Aorta (tissue), 5 donors: ENCODE measurements around the gene EBPL. TPM values are rescaled to one million over a fixed set of nuclear protein-coding genes. Genes with fewer than 3 reads are reported as not detected.

Source experiments
- ATAC-seq: fragments of 200-7000 bp; cut with Tn5 transposase; one replicate; pipeline ENCODE4 v1.9.1; 2022; ENCODE audit warnings: moderate library complexity; ENCODE audit not compliant: low FRiP score
- DNase-seq, 2 donors: peaks; one replicate each; pipeline ENCODE4 v3.0.0-alpha.2; 2020
- H3K27ac ChIP-seq, 2 donors: one replicate each; pipeline ENCODE4 v1.5.1; 2013; ENCODE audit warnings: low read length in 2 of 2, mild to moderate bottlenecking in 2 of 2, moderate library complexity in 2 of 2, control low read depth in 1 of 2, inconsistent platforms in 1 of 2, low read depth in 1 of 2
- H3K27me3 ChIP-seq, 2 donors: one replicate each; pipeline ENCODE4 v1.6.1; 2013; ENCODE audit warnings: control low read depth in 1 of 2, low read length in 1 of 2, mild to moderate bottlenecking in 1 of 2, moderate library complexity in 1 of 2; ENCODE audit not compliant: insufficient read depth in 2 of 2, control insufficient read depth in 1 of 2
- H3K36me3 ChIP-seq, 2 donors: one replicate each; pipeline ENCODE4 v1.6.1; 2013; ENCODE audit warnings: control low read depth in 1 of 2, low read length in 1 of 2, mild to moderate bottlenecking in 1 of 2; ENCODE audit not compliant: insufficient read depth in 2 of 2, control insufficient read depth in 1 of 2
- H3K4me1 ChIP-seq, 2 donors: one replicate each; pipeline ENCODE4 v1.6.1; 2013; ENCODE audit warnings: low read length in 2 of 2, control low read depth in 1 of 2, mild to moderate bottlenecking in 1 of 2, moderate library complexity in 1 of 2; ENCODE audit not compliant: insufficient read depth in 2 of 2, control insufficient read depth in 1 of 2
- H3K4me3 ChIP-seq, 2 donors: one replicate each; pipeline ENCODE4 v1.5.1; 2013; ENCODE audit warnings: low read length in 2 of 2, control low read depth in 1 of 2, mild to moderate bottlenecking in 1 of 2
- H3K9me3 ChIP-seq: one replicate; pipeline ENCODE4 v1.6.1; 2013; ENCODE audit warnings: mild to moderate bottlenecking, low read length; ENCODE audit not compliant: control insufficient read depth
- WGBS, 2 donors: extraction: QIAGEN DNeasy Blood & Tissue Kit; methylation state at CpG; one replicate each; pipeline ENCODE4 v1.1.7; 2013; 5-methylcytosine and 5-hydroxymethylcytosine counted together
- intact Hi-C, 2 donors: fragments of 100-400 bp; cut with DNase I; formaldehyde crosslinking; loops; one replicate each; pipeline versions ENCODE4 v1.14.2 to v1.15.0; 2022
- polyA plus RNA-seq, 2 donors: library from polyadenylated mRNA; stranded (reverse); fragments of 200-250 nt; gene quantifications; one replicate each; pipeline ENCODE4 v1.2.3, GENCODE V29; 2013
- total RNA-seq, 2 donors: library from RNA; stranded (reverse); fragmentation: NEBNext Ultra II Directional; extraction: Animal tissue kit (Norgen Biotek cat#: 25700); gene quantifications; one replicate each; pipeline ENCODE4 v1.2.1, GENCODE V29; 2021
- donor health status: healthy with polysubstance abuse.
- donor health status: Bipolar disorder and iron deficiency.
- donor health status: DM: no; HTN: no; CAD: no.
- donor health status: DM: no; HTN: no; CAD: no.
- donor health status: DM: yes; HTN: yes; CAD: no.

The EBPL gene
- total and polyA plus RNA-seq, 4 donors = 23.7 to 36.4 (median 27.9) TPM

GRCh38 chr13:49657241-49657641 is 34.0 kb downstream of the EBPL start:
- no peak for ATAC-seq

GRCh38 chr13:49655906-49656305 is 35.4 kb downstream of the EBPL start:
- H3K27me3 ChIP-seq = no peaks in the 10 kb centered on the region
- 93 to 95% methylated on average over 3 of the region's 3 CpGs for WGBS, 2 donors
- ATAC-seq (no peak), DNase-seq (no peak)
- H3K4me1 ChIP-seq = no peaks in the 10 kb centered on the region
- H3K9me3 ChIP-seq = no peaks in the 10 kb centered on the region
- H3K4me3 ChIP-seq = no peak overlapping the region
- peaks cover 0 to 3% of the 10 kb centered on the region in 2 donors for H3K36me3 ChIP-seq
- no peak overlapping the region for H3K27ac ChIP-seq
- intact Hi-C loops = no loop called here

More at GRCh38 chr13:49657241-49657641, 34.0 kb downstream of the EBPL start:
- DNase-seq = no peak
- no peak overlapping the region for H3K4me3 ChIP-seq
- H3K4me1 ChIP-seq = no peaks in the 10 kb centered on the region
- 52 to 59% methylated on average over 9 of the region's 9 CpGs for WGBS, 2 donors
- peaks cover 0 to 3% of the 10 kb centered on the region in 2 donors for H3K36me3 ChIP-seq
- intact Hi-C loops = no loop called here
- H3K9me3 ChIP-seq = no peaks in the 10 kb centered on the region
- no peaks in the 10 kb centered on the region for H3K27me3 ChIP-seq
- H3K27ac ChIP-seq = no peak overlapping the region

GRCh38 chr13:49654011-49654410 is 37.3 kb downstream of the EBPL start:
- no peaks in the 10 kb centered on the region for H3K9me3 ChIP-seq
- no peak overlapping the region for H3K4me3 ChIP-seq
- H3K27me3 ChIP-seq = no peaks in the 10 kb centered on the region
- intact Hi-C loops = loop anchor here in 1 of 2 donors (5.0 kb wide), 1 partner anchor 193 kb away; no protein-coding TSS in a partner anchor
- ATAC-seq (no peak), DNase-seq (no peak)
- H3K4me1 ChIP-seq = no peaks in the 10 kb centered on the region
- no peak overlapping the region for H3K27ac ChIP-seq
- no peaks in the 10 kb centered on the region for H3K36me3 ChIP-seq
- 90 to 93% methylated on average over 3 of the region's 3 CpGs for WGBS, 2 donors

GRCh38 chr13:49653478-49653877 is 37.8 kb downstream of the EBPL start:
- ATAC-seq = no peak
- Histone ChIP-seq H3K27ac (no peak overlapping the region), H3K36me3 (no peaks in the 10 kb centered on the region), H3K27me3 (no peaks in the 10 kb centered on the region), H3K9me3 (no peaks in the 10 kb centered on the region), H3K4me1 (no peaks in the 10 kb centered on the region), H3K4me3 (no peak overlapping the region)
- intact Hi-C loops = loop anchor here (2.0 to 5.0 kb wide), 2 partner anchors 194 to 195 kb away; no protein-coding TSS in a partner anchor
- DNase-seq = no peak

GRCh38 chr13:49652355-49653305 is 38.7 kb downstream of the EBPL start:
- Histone ChIP-seq H3K4me1 (no peaks in the 10 kb centered on the region), H3K27me3 (no peaks in the 10 kb centered on the region), H3K4me3 (no peak overlapping the region), H3K36me3 (no peaks in the 10 kb centered on the region), H3K27ac (no peak overlapping the region), H3K9me3 (no peaks in the 10 kb centered on the region)
- DNase-seq = no peak
- intact Hi-C loops = loop anchor here (2.0 to 5.0 kb wide), 2 partner anchors 195 to 196 kb away; no protein-coding TSS in a partner anchor
- peak; percentile 55 for ATAC-seq
- 37 to 42% methylated on average over 14 to 16 of the region's 16 CpGs for WGBS, 2 donors

- WGBS, 2 donors = 80 to 81% methylated on average over 17 of the region's 17 CpGs
- H3K4me1 ChIP-seq = no peaks in the 10 kb centered on the region
- H3K36me3 ChIP-seq = no peaks in the 10 kb centered on the region
- ATAC-seq (no peak), DNase-seq (no peak)
- no peaks in the 10 kb centered on the region for H3K9me3 ChIP-seq
- no peaks in the 10 kb centered on the region for H3K27me3 ChIP-seq
- no peak overlapping the region for H3K4me3 ChIP-seq
- H3K27ac ChIP-seq = no peak overlapping the region
- intact Hi-C loops = loop anchor here (2.0 to 5.0 kb wide), 2 partner anchors 196 to 197 kb away; no protein-coding TSS in a partner anchor
Observed at GRCh38 chr13:49651570-49652354, 39.5 kb downstream of the EBPL start.

- 88 to 98% methylated on average over 2 of the region's 2 CpGs for WGBS, 2 donors
- DNase-seq = no peak
Observed at GRCh38 chr13:49649963-49650312, 41.3 kb downstream of the EBPL start.

GRCh38 chr13:49649244-49649962 is 41.9 kb downstream of the EBPL start:
- H3K36me3 ChIP-seq = no peaks in the 10 kb centered on the region
- intact Hi-C loops = no loop called here
- DNase-seq = no peak
- 55 to 64% methylated on average over 5 of the region's 5 CpGs for WGBS, 2 donors
- no peak overlapping the region for H3K4me3 ChIP-seq
- H3K4me1 ChIP-seq = no peaks in the 10 kb centered on the region
- no peak for ATAC-seq
- H3K27me3 ChIP-seq = no peaks in the 10 kb centered on the region
- no peak overlapping the region for H3K27ac ChIP-seq
- no peaks in the 10 kb centered on the region for H3K9me3 ChIP-seq

More at GRCh38 chr13:49649963-49650312, 41.3 kb downstream of the EBPL start:
- H3K36me3 ChIP-seq = no peaks in the 10 kb centered on the region
- H3K4me1 ChIP-seq = no peaks in the 10 kb centered on the region
- no peaks in the 10 kb centered on the region for H3K27me3 ChIP-seq
- H3K9me3 ChIP-seq = no peaks in the 10 kb centered on the region
- no peak for ATAC-seq
- H3K27ac ChIP-seq = no peak overlapping the region
- intact Hi-C loops = loop anchor here in 1 of 2 donors (5.0 kb wide), 1 partner anchor 197 kb away; no protein-coding TSS in a partner anchor
- no peak overlapping the region for H3K4me3 ChIP-seq
